GM19193 (cell line): ENCODE data around the gene CACNA1C.

ENCODE experiments used
- POLR2A ChIP-seq: IDR thresholded peaks from 4 replicates; pipeline ENCODE4 v1.6.1; 2011; ENCODE audit not compliant: insufficient read depth, insufficient read length; ENCODE audit errors: extremely low read depth

CACNA1C gene

GRCh38 chr12:2614341-2614740 lies 561.6 kb downstream of the CACNA1C start:
- no peak for TF ChIP-seq POLR2A

- TF ChIP-seq POLR2A: no peak
These were observed 563.0 kb downstream of the CACNA1C start for GRCh38 chr12:2615665-2616402.

DNA sequence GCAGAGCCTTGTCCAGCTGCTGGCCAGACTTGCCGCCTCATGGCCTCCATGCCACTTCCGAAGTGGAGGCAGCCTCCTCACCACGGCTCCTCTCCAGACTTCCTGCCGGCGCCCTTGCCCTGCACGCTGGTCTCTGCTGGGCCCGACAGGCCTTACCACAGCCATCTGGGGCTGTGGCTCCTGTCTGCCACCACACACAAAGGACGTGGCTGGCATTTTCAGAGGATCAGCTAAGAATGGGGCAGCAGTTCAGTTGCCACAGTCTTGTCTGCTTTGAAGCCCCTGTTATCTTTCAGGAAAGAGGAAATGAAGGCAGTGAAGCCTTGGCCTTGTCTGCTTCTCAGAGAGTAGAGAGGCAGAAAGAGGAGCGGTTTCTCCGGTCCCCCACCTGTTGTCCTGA lies 564.0 kb downstream of the CACNA1C start:
- TF ChIP-seq POLR2A: no peak

DNA sequence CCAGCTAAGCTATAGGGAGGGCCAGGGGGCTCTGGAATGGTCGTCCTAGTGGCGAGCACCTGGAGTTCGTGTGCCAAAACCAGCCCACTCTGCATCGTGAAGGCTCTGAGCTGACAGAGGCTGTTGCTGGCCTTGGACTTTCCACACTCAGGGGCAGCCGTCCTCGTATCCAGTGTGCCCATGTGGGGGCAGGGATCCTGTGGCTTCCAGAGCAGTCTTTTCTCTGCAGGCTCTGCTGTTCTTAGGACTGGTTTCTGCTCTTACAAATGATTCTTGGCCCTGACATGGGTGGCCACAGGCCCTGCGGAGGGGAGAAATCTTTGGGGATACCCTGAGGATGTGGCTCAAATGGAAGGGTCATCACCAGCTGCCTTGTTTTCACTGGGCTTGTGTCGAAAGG lies 564.6 kb downstream of the CACNA1C start:
- no peak for TF ChIP-seq POLR2A

DNA sequence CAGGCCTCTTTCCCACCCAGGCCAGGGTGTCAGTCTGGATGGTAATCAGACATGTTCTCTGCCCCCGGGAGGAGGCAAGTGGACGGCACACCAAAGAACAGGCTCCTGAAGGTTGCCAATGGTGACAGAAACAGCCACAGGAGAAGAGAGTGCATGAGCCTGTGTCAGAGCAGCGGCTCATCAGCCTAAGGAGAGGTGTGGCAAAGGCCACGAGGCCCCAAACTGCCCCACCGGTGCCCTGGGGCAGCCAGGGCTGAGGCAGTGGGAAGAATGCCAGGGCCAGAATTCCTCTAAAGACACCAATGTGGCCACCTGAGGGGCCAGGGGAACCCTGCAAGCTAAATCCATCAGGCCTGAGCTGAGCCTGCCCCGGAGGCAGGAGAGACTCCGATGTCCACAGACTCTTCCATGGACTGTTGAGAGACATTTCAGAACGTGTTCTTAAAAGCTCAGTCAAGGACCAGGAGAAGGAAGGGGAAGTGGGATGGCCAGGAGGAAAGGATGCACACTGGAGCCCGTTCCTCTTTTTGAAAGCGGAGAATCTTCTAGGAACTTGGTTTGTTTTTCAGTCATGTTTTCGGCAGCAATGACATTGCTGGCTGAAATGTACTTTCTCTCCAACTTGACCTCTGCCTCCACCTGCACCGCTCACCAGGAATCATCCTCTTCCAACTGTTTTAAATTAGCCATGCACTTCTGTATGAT lies 565.7 kb downstream of the CACNA1C start:
- no peak for TF ChIP-seq POLR2A

DNA sequence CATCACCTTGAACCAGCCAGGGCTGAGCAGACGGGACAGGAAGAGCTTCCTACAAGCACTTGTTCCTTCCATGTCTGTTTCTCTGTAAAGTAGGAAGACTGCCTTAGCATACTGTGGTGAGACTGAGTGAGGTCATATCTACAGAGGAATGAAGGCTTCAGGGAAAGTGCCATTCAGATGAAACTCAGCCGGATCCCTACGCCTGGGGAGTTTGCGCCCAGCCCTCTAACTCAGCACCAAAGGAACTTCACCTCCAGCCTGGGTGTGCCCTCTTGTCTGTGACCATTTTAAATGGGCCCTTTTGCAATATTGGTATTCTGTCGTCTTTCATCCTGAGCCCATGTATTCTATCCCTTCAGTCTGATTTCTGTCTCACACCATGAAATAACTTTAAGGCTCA lies 566.3 kb downstream of the CACNA1C start:
- no peak for TF ChIP-seq POLR2A

DNA sequence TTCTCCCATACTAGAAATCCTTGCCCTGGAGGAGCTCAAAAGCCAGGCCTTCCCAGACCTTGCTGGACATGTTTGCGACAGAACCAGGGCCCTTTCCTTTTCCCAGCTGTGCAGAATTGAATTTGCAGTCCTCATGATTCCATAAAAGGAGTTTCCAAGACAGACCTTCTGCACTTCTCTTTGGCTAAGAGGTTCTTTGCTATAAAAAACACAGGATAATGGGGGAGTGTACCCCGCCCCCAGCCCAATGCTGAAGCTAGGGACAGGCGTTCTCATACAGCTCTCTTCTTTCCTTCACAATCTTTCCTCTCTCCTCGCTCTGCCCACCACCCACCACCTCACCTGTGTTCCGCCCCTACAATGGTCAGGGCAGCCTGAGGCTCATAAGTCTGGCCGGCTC lies 569.7 kb downstream of the CACNA1C start:
- no peak for TF ChIP-seq POLR2A

GRCh38 chr12:2623472-2623871 lies 570.7 kb downstream of the CACNA1C start:
- TF ChIP-seq POLR2A: no peak

- no peak for TF ChIP-seq POLR2A
These were observed 571.9 kb downstream of the CACNA1C start for GRCh38 chr12:2624543-2625288.

- TF ChIP-seq POLR2A: no peak
These were observed 572.5 kb downstream of the CACNA1C start for GRCh38 chr12:2625289-2625612.

DNA sequence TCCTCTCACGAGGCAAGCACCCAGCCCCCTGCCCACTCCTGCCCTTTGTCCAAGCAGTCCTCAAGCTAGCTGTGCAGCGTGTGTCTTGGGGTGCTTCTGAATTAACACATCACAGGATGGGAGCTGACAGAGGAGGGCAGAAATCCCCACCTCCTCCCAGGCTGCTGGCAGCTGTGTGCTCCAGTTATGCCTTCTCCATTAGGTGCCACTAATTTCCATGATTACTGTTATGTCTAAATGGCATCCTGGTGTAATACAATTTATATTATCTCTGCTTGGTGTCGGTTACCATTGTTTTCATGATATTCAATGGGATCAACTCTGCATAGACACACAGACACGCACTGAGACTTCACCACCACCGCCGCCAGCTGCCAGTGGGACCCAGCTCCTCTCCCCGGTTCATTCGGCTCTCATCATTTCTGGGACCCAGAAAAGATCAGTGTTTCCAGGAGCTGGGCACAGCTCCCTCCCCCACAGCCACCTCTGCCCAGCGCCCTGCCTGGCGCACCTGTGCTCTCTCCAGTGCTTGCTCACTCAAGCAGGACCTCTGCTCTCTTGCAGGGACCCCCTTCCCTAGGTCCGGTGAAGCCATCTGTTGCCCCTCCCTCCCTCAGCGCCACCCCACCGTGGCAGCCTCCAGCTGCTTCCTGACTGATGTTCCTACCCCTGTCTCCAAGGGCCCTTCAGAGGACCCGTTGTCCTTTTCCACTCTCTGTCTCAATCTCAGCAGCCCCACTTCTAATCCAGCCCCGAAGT lies 574.5 kb downstream of the CACNA1C start:
- no peak for TF ChIP-seq POLR2A

GRCh38 chr12:2627835-2628191 lies 575.0 kb downstream of the CACNA1C start:
- no peak for TF ChIP-seq POLR2A

- TF ChIP-seq POLR2A: no peak
These were observed 575.6 kb downstream of the CACNA1C start for GRCh38 chr12:2628401-2628800.

DNA sequence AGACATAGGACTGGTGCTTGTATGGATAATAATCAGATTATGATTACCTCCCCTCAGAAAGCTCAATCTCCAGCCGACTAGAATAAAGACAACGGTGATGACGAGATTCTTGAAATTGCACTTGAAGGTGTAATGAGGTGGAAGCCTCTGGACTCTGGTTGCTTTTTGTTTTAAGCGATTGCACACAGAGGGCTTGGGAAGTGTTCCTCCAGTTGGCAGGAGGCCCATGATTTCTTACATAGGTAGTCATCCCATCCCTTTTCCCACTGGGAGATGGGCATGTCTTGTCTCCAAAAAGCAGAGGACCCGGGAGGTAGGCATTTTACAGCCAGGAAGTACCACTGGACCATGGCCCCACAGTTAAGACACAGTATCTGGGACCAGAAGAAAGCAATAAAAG lies 576.3 kb downstream of the CACNA1C start:
- no peak for TF ChIP-seq POLR2A

- TF ChIP-seq POLR2A: no peak
These were observed 579.0 kb downstream of the CACNA1C start for GRCh38 chr12:2631653-2632350.

DNA sequence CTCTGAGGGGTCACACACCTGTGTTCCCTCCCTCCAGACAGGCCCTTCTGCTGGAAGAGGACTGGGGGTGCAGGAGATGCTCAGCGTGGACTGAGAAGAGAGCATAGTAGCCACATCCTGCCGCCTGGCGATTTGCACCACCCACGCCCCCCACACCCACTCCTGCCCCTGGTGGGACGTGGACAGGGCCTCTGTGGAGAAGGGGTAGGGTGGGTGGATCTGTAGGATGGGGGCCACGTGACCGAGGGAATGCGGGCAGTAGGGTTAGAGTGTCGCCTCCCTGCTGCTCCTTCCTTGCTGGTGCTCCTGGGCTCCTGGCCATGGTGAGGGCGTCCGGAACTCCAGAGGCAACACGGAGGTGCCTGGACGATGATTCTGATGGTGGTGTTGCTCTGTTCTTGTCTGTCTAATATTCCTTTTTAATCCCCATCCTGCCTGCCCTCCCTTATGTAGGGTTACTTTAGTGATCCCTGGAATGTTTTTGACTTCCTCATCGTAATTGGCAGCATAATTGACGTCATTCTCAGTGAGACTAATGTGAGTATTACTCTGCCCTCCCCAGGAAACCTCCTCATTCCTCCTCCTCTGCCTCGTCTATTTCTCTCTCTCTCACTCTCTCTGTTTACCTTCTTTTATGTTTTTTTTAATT lies 580.5 kb downstream of the CACNA1C start:
- TF ChIP-seq POLR2A: no peak
